GM18505 (cell line): Measurements from ENCODE around the gene PIM1.

Experiments
- ATAC-seq: cut with Tn5 transposase; IDR thresholded peaks from one replicate; pipeline ENCODE4 v1.9.1; 2021; ENCODE audit not compliant: unreplicated experiment
- POLR2A ChIP-seq: IDR thresholded peaks from 4 replicates; pipeline ENCODE4 v1.6.1; 2011; ENCODE audit warnings: borderline replicate concordance; ENCODE audit not compliant: insufficient read depth, insufficient read length; ENCODE audit errors: extremely low read depth

PIM1 gene

DNA sequence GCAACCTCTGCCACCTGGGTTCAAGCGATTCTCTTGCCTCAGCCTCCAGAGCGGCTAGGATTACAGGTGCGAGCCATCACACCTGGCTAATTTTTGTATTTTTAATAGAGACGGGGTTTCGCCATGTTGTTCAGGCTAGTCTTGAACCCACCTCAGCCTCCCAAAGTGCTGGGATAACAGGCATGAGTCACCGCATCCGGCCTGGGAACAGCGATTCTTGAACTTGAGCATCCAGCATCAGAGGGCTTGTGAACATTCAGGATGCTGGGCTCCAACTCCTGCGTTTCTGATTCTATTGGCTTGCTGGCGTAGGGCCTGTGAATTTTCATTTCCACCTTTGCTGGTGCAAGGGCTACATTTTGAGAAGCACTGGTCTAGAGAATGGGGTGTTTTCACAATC, 24.5 kb upstream of the PIM1 start:
- ATAC-seq: no peak
- TF ChIP-seq POLR2A: no peak

GRCh38 chr6:37146735-37147157, 23.2 kb upstream of the PIM1 start:
- no peak for ATAC-seq
- no peak for TF ChIP-seq POLR2A

GRCh38 chr6:37149745-37150144, 20.2 kb upstream of the PIM1 start:
- TF ChIP-seq POLR2A: no peak
- ATAC-seq: no peak

GRCh38 chr6:37150314-37150713, 19.6 kb upstream of the PIM1 start:
- no peak for TF ChIP-seq POLR2A
- no peak for ATAC-seq

GRCh38 chr6:37155394-37156312, 14.3 kb upstream of the PIM1 start:
- ATAC-seq: peak; percentile 79

DNA sequence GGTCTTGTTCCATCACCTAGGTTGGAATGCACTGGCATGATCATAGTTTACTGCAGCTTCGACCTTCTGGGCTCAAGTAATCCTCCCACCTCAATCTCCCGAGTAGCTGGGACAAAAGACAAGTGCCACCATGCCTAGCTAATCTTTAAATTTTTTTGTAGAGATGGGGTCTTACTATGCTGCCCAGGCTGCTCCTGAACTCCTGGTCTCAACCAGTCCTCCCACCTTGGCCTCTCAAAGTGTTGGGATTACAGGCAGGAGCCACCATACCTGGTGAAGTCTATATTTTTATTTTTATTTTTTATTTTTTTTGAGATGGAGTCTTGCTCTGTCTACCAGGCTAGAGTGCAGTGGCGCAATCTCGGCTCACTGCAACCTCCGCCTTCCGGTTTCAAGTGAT, 11.4 kb upstream of the PIM1 start:
- ATAC-seq: no peak
- TF ChIP-seq POLR2A: no peak

More at GRCh38 chr6:37155394-37156312, 14.3 kb upstream of the PIM1 start:
- TF ChIP-seq POLR2A: peak; percentile 69

GRCh38 chr6:37160922-37161778, 8.8 kb upstream of the PIM1 start:
- no peak for ATAC-seq
- TF ChIP-seq POLR2A: no peak

GRCh38 chr6:37162740-37163139, 7.2 kb upstream of the PIM1 start:
- ATAC-seq: no peak
- TF ChIP-seq POLR2A: no peak

- ATAC-seq: no peak
- no peak for TF ChIP-seq POLR2A
Observed at GRCh38 chr6:37168163-37168758, 1.7 kb upstream of the PIM1 start.

DNA sequence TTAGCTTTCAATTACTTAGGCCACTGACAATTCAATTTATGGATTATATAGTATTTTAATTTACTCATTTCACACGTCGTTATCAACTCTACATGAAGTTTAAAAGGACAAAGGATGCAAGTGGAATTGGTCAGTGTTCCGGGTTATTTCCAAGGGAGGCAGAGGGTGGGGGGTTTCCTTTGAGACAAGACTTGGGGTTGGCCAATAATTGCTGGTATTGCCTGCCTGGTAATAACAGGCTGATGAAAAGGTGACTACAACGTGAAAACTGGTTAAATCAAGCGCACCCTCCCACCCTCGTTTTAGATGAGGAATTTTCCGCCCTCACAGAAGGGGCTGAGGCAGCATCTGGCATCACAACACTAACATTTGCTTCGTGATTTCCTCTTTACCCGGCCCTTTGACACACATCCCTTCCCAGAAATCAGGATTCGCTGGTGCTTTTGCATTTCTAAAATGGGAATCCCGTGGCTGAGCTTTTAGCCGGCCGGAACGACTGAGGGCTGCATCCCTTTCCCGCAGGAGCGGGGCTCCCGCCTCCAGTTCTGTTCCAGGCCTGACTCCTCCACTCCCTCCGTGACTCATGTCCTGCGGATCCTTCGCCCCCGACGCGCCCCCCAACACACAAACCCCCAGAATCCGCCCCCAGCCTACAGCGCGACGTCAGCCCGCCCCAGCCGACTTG, 999 bp upstream of the PIM1 start:
- no peak for ATAC-seq
- TF ChIP-seq POLR2A: no peak

GRCh38 chr6:37170273-37171200, 585 bp downstream of the PIM1 start:
- ATAC-seq: peak; percentile 37
- TF ChIP-seq POLR2A: no peak
